Activated CD8-positive, alpha-beta T cell treated with anti-CD3 and anti-CD28 coated beads for 36 hours (primary cell): ENCODE results near the gene UGT8. TPM values are rescaled to one million over a fixed set of nuclear protein-coding genes. Genes with fewer than 3 reads are reported as not detected.

ENCODE experiments used
- ATAC-seq: fragments of 200-7000 bp; cut with Tn5 transposase; one replicate; pipeline ENCODE4 v1.10.0; 2021; ENCODE audit warnings: mild to moderate bottlenecking, moderate library complexity
- CTCF ChIA-PET: fragments of 350-600 bp; sonication (Branson Sonifier 250); formaldehyde crosslinking; loops from one replicate; lab custom pipeline; 2021; ENCODE audit warnings: antibody characterized with exemption; lab: Charles Lee
- POLR2A ChIA-PET: fragments of 350-600 bp; sonication (Branson Sonifier 250); formaldehyde crosslinking; loops from one replicate; lab custom pipeline; 2021; ENCODE audit warnings: antibody characterized with exemption; lab: Charles Lee
- DNase-seq: peaks from one replicate; pipeline ENCODE4 v3.0.0-alpha.2; 2020
- H3K27ac Mint-ChIP-seq: one replicate; pipeline ENCODE4 v1.8.0; 2021; ENCODE audit warnings: mild to moderate bottlenecking, mixed read lengths
- H3K27me3 Mint-ChIP-seq: one replicate; pipeline ENCODE4 v1.8.0; 2021; ENCODE audit warnings: mixed read lengths
- H3K36me3 Mint-ChIP-seq: one replicate; pipeline ENCODE4 v1.8.0; 2021; ENCODE audit warnings: low read depth, mixed read lengths
- H3K4me1 Mint-ChIP-seq: one replicate; pipeline ENCODE4 v1.8.0; 2021; ENCODE audit warnings: low read depth, mixed read lengths
- H3K4me3 Mint-ChIP-seq: one replicate; pipeline ENCODE4 v1.8.0; 2021; ENCODE audit warnings: mild to moderate bottlenecking, moderate library complexity, mixed read lengths
- H3K9me3 Mint-ChIP-seq: one replicate; pipeline ENCODE4 v1.8.0; 2021; ENCODE audit warnings: mixed read lengths
- intact Hi-C: fragments of 100-400 bp; cut with micrococcal nuclease; formaldehyde crosslinking; loops from one replicate; pipeline ENCODE4 v1.10.0; 2022
- total RNA-seq, 2 experiments: library from RNA; stranded (reverse); gene quantifications; one replicate each; pipeline ENCODE4 v1.2.3, GENCODE V29; 2021
- TF ChIP-seq, protein P1 (sequence below): fragments of 200-600 bp; IDR thresholded peaks from one replicate; pipeline ENCODE4 v1.8.0; 2022; ENCODE audit warnings: antibody characterized with exemption, mild to moderate bottlenecking

UGT8 gene
- total RNA-seq, 2 experiments from 2014 or later = 0.07 to 0.14 TPM

GRCh38 chr4:114673306-114673705, 74.7 kb downstream of the UGT8 start:
- ChIA-PET CTCF (no interaction called here), POLR2A (no interaction called here)
- no peak for DNase-seq
- intact Hi-C loops = no loop called here
- TF ChIP-seq, protein P1, sequence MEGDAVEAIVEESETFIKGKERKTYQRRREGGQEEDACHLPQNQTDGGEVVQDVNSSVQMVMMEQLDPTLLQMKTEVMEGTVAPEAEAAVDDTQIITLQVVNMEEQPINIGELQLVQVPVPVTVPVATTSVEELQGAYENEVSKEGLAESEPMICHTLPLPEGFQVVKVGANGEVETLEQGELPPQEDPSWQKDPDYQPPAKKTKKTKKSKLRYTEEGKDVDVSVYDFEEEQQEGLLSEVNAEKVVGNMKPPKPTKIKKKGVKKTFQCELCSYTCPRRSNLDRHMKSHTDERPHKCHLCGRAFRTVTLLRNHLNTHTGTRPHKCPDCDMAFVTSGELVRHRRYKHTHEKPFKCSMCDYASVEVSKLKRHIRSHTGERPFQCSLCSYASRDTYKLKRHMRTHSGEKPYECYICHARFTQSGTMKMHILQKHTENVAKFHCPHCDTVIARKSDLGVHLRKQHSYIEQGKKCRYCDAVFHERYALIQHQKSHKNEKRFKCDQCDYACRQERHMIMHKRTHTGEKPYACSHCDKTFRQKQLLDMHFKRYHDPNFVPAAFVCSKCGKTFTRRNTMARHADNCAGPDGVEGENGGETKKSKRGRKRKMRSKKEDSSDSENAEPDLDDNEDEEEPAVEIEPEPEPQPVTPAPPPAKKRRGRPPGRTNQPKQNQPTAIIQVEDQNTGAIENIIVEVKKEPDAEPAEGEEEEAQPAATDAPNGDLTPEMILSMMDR = no peak
- H3K27ac Mint-ChIP-seq = no peak overlapping the region
- no peaks in the 10 kb centered on the region for H3K9me3 Mint-ChIP-seq
- H3K27me3 Mint-ChIP-seq = peaks cover 3% of the 10 kb centered on the region
- H3K4me1 Mint-ChIP-seq = no peaks in the 10 kb centered on the region
- ATAC-seq = no peak
- H3K36me3 Mint-ChIP-seq = no peaks in the 10 kb centered on the region
- H3K4me3 Mint-ChIP-seq = no peak overlapping the region

- Mint-ChIP-seq H3K27me3 (peaks cover 3% of the 10 kb centered on the region), H3K27ac (no peak overlapping the region), H3K9me3 (no peaks in the 10 kb centered on the region), H3K36me3 (no peaks in the 10 kb centered on the region), H3K4me3 (no peak overlapping the region), H3K4me1 (no peaks in the 10 kb centered on the region)
- CTCF ChIA-PET = no interaction called here
- TF ChIP-seq, protein P1 = no peak
- POLR2A ChIA-PET = no interaction called here
- intact Hi-C loops = no loop called here
- DNase-seq (no peak), ATAC-seq (no peak)
Measured at GRCh38 chr4:114674080-114674479, 75.5 kb downstream of the UGT8 start.

DNA sequence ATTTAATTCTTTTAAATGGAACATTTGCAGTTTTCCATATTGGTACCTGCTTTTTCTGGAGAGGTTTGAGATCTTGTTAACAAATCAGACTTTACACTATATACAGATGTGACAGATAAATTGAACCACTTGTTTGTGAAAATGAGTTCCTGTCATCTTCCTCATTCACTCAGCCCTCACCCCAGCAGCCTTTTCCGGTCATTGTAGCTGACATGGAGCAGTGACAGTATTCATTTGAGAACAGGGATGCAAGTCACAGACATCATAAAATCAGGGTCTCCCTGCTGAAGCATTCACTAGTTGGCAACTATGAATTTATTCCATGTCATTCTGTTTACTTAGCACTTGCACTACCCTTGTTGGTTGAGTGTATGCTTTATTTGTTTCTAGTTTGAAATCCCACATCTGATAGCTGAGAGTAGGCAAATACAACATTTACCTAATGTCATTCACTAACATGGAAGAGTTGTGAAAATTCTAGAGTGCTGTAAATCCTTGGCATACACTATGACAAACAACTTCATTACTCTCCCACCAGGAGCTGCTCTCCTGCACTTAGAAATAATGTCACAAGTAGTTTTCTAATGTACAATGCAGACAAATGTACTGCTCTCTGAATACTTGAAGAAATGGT, 78.9 kb downstream of the UGT8 start:
- intact Hi-C loops = no loop called here

DNA sequence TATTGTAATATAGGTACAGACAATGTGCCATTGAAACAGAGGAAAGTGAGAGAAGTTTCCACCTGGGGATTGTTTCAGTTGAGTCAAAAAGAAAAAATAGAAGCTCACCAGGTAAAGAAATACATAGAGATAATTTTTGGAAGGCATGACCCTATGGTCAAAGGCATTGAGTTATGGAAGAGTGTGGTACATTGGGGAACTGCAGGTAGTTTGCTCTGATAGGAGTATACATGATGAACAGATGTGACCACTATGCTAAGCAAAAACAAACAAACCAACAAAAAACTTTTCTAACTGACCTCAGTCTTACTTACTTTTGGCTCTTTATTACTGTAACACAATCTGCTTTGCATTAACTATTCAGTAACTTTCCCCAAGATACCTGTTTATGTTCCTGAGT, 85.9 kb downstream of the UGT8 start:
- Mint-ChIP-seq H3K27me3 (peaks cover 11% of the 10 kb centered on the region), H3K27ac (no peak overlapping the region), H3K9me3 (no peaks in the 10 kb centered on the region), H3K4me1 (no peaks in the 10 kb centered on the region), H3K4me3 (no peak overlapping the region), H3K36me3 (no peaks in the 10 kb centered on the region)
- ChIA-PET CTCF (interaction anchor here (1.0 kb wide), 1 partner anchor 14 kb away, joined by 5 read pairs; no protein-coding TSS in a partner anchor), POLR2A (no interaction called here)
- ATAC-seq = no peak
- intact Hi-C loops = no loop called here
- no peak for DNase-seq
- TF ChIP-seq, protein P1 = no peak

More for the DNA sequence above, 78.9 kb downstream of the UGT8 start:
- CTCF ChIA-PET = no interaction called here
- Mint-ChIP-seq H3K4me1 (no peaks in the 10 kb centered on the region), H3K27ac (no peak overlapping the region), H3K4me3 (no peak overlapping the region), H3K27me3 (peaks cover 7% of the 10 kb centered on the region), H3K9me3 (no peaks in the 10 kb centered on the region), H3K36me3 (no peaks in the 10 kb centered on the region)
- TF ChIP-seq, protein P1 = no peak
- ATAC-seq (no peak), DNase-seq (no peak)
- POLR2A ChIA-PET = no interaction called here

DNA sequence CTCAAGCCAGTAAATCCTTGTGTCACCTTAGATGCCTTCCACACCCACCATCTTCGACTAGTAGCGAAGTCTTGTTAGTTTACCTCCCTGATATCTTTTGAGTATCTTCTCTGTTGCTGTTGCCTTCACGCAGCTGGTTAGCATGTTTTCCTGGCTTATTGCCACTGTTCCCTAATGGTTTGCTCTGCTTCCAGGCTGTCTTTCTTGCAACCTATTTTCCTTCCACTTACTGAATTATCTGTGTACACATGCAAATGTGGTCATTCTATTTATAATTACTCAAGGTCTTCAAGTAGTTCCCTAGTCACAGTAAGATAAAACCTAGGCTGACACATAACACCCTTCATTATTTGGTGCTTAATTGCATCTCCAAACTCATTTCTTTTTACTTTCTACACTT, 89.5 kb downstream of the UGT8 start:
- H3K36me3 Mint-ChIP-seq = no peaks in the 10 kb centered on the region
- H3K4me1 Mint-ChIP-seq = no peaks in the 10 kb centered on the region
- no peak overlapping the region for H3K27ac Mint-ChIP-seq
- intact Hi-C loops = no loop called here
- CTCF ChIA-PET = no interaction called here
- H3K9me3 Mint-ChIP-seq = no peaks in the 10 kb centered on the region
- H3K4me3 Mint-ChIP-seq = no peak overlapping the region
- H3K27me3 Mint-ChIP-seq = peaks cover 7% of the 10 kb centered on the region
- no peak for DNase-seq
- POLR2A ChIA-PET = no interaction called here
- TF ChIP-seq, protein P1 = no peak
- ATAC-seq = no peak
